Vagina (tissue), 2 donors: ENCODE measurements around the gene NRXN3. TPM values are rescaled to one million over a fixed set of nuclear protein-coding genes. Genes with fewer than 3 reads are reported as not detected.

Experiments
- DNase-seq, 2 donors: peaks; one replicate each; pipeline ENCODE4 v3.0.0-alpha.2; 2017; ENCODE audit errors: extremely low spot score in 2 of 2
- H3K27ac ChIP-seq: fragments of 200-600 bp; sonication (generic); one replicate; pipeline ENCODE4 v1.5.1; 2019
- H3K27me3 ChIP-seq: fragments of 200-600 bp; sonication (generic); one replicate; pipeline ENCODE4 v1.5.1; 2019
- H3K36me3 ChIP-seq, 2 donors: fragments of 200-600 bp; sonication (generic); one replicate each; pipeline ENCODE4 v1.5.1; 2017 to 2019
- H3K4me1 ChIP-seq: fragments of 200-600 bp; sonication (generic); one replicate; pipeline ENCODE4 v1.5.1; 2019
- H3K4me3 ChIP-seq, 2 donors: fragments of 200-600 bp; sonication (generic); 1 replicate in 1 of 2; 2 replicates in 1 of 2; pipeline ENCODE4 v1.5.1; 2016 to 2019
- H3K9me3 ChIP-seq: fragments of 200-600 bp; sonication (generic); one replicate; pipeline ENCODE4 v1.5.1; 2019
- POLR2A ChIP-seq, 2 donors: fragments of 450-650 bp; IDR thresholded peaks; one replicate each; pipeline ENCODE4 v1.6.1; 2017; ENCODE audit warnings: antibody characterized with exemption in 2 of 2, mild to moderate bottlenecking in 2 of 2, moderate library complexity in 2 of 2
- POLR2AphosphoS5 ChIP-seq, 2 donors: sonication (generic); formaldehyde crosslinking; IDR thresholded peaks; one replicate each; pipeline ENCODE4 v1.9.0; 2017; ENCODE audit warnings: antibody characterized with exemption in 2 of 2, mild to moderate bottlenecking in 2 of 2, low read depth in 1 of 2; ENCODE audit not compliant: insufficient read depth in 1 of 2
- intact Hi-C: fragments of 100-400 bp; cut with DNase I; formaldehyde crosslinking; loops from one replicate; pipeline ENCODE4 v1.15.1; 2023
- total RNA-seq: library from RNA; depleted of rRNA; stranded (reverse); fragments of >200 nt; gene quantifications from one replicate; pipeline ENCODE4 v1.2.3, GENCODE V29; 2016
- TF ChIP-seq, protein P1 (sequence below), 3 experiments: fragments of 450-650 bp in 2 of 3; fragments of 200-600 bp in 1 of 3; sonication (generic) in 1 of 3; IDR thresholded peaks; one replicate each; pipeline ENCODE4 v1.5.1; 2017 to 2019; ENCODE audit warnings: antibody characterized with exemption in 3 of 3, mild to moderate bottlenecking in 2 of 3, moderate library complexity in 2 of 3

NRXN3 gene
- total RNA-seq, 1 donor from 2014 or later: 4.7 TPM

- no peaks in the 10 kb centered on the region for H3K36me3 ChIP-seq
- no peak overlapping the region for H3K4me3 ChIP-seq
- no peaks in the 10 kb centered on the region for H3K9me3 ChIP-seq
- no peaks in the 10 kb centered on the region for H3K4me1 ChIP-seq
- no peak overlapping the region for H3K27ac ChIP-seq
- DNase-seq: no peak
- no peaks in the 10 kb centered on the region for H3K27me3 ChIP-seq
- intact Hi-C loops: no loop called here
- TF ChIP-seq, protein P1, sequence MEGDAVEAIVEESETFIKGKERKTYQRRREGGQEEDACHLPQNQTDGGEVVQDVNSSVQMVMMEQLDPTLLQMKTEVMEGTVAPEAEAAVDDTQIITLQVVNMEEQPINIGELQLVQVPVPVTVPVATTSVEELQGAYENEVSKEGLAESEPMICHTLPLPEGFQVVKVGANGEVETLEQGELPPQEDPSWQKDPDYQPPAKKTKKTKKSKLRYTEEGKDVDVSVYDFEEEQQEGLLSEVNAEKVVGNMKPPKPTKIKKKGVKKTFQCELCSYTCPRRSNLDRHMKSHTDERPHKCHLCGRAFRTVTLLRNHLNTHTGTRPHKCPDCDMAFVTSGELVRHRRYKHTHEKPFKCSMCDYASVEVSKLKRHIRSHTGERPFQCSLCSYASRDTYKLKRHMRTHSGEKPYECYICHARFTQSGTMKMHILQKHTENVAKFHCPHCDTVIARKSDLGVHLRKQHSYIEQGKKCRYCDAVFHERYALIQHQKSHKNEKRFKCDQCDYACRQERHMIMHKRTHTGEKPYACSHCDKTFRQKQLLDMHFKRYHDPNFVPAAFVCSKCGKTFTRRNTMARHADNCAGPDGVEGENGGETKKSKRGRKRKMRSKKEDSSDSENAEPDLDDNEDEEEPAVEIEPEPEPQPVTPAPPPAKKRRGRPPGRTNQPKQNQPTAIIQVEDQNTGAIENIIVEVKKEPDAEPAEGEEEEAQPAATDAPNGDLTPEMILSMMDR (IDR thresholded peaks at IDR 0.05): no peak
- TF ChIP-seq POLR2AphosphoS5 (IDR thresholded peaks at IDR 0.05; ENCODE audit: insufficient read depth in 1 of 2, low read depth in 1 of 2) (no peak), POLR2A (IDR thresholded peaks at IDR 0.05) (no peak)
Measured at GRCh38 chr14:78605897-78606500, 435.8 kb downstream of the NRXN3 start.

DNA sequence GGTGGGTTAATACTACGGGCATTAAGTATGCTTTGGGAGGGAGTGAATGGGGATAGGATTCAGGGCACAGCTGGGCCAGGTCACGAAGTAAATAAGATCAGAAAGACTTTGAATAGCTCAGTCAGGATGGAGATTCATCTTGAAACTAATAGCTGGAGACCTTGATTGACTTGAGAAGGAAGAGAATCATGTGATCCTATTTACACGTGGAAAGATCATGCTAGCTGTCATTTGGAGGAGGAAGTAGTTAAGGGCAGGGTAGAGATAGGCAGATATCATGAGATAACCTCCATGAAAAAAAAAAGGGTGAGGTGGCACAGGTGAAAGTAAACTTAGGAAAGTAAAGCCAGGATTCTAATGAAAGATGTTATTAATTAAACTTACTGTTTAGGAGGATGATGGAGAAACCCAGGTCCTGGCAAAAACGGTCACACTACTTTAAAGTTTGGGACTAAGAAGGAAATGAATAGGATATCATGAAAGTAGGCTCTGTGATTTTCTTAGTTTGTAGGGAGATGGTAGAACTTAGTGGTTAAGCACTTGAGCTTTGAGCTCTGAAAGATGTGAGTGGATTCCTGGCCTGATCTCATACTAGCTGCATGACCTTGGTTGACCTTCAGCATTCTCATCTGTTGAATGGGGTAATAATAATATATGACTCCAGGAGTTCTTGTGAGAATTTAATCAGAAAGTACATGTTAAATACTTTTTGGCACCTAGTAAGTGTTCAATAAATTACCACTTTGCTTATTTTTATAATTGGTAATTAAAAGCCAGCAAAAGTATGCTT lies 439.0 kb downstream of the NRXN3 start:
- DNase-seq: no peak
- no peaks in the 10 kb centered on the region for H3K36me3 ChIP-seq
- H3K9me3 ChIP-seq: no peaks in the 10 kb centered on the region
- no peak overlapping the region for H3K4me3 ChIP-seq
- no peak overlapping the region for H3K27ac ChIP-seq
- intact Hi-C loops: no loop called here
- no peaks in the 10 kb centered on the region for H3K4me1 ChIP-seq
- H3K27me3 ChIP-seq: no peaks in the 10 kb centered on the region
- TF ChIP-seq POLR2AphosphoS5 (IDR thresholded peaks at IDR 0.05; ENCODE audit: insufficient read depth in 1 of 2, low read depth in 1 of 2) (no peak), POLR2A (IDR thresholded peaks at IDR 0.05) (no peak)
- TF ChIP-seq, protein P1 (IDR thresholded peaks at IDR 0.05): no peak

DNA sequence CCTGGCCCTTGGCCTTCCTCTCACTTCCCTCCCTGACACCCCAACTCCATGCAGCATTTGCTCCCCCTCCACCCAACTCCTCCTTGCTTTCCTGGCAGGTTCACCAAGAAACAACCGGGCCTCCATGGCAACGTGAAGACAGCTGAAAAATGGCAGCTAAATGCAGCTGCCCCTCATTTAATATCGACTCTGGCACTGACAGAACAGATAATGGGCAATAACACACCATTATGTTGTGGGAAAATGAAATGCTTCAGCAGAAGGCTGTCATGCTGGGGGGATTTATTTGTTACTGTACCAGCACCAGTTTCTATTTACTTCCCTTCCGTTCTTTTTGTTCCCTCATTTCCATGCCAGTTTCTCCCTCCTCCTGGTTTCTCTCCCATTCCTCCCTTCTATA lies 440.8 kb downstream of the NRXN3 start:
- H3K27ac ChIP-seq: no peak overlapping the region
- H3K27me3 ChIP-seq: no peaks in the 10 kb centered on the region
- no peak for DNase-seq
- H3K36me3 ChIP-seq: no peaks in the 10 kb centered on the region
- TF ChIP-seq POLR2AphosphoS5 (IDR thresholded peaks at IDR 0.05; ENCODE audit: insufficient read depth in 1 of 2, low read depth in 1 of 2) (no peak), POLR2A (IDR thresholded peaks at IDR 0.05) (no peak)
- TF ChIP-seq, protein P1 (IDR thresholded peaks at IDR 0.05): no peak
- no peaks in the 10 kb centered on the region for H3K9me3 ChIP-seq
- no peaks in the 10 kb centered on the region for H3K4me1 ChIP-seq
- intact Hi-C loops: no loop called here
- H3K4me3 ChIP-seq: no peak overlapping the region

DNA sequence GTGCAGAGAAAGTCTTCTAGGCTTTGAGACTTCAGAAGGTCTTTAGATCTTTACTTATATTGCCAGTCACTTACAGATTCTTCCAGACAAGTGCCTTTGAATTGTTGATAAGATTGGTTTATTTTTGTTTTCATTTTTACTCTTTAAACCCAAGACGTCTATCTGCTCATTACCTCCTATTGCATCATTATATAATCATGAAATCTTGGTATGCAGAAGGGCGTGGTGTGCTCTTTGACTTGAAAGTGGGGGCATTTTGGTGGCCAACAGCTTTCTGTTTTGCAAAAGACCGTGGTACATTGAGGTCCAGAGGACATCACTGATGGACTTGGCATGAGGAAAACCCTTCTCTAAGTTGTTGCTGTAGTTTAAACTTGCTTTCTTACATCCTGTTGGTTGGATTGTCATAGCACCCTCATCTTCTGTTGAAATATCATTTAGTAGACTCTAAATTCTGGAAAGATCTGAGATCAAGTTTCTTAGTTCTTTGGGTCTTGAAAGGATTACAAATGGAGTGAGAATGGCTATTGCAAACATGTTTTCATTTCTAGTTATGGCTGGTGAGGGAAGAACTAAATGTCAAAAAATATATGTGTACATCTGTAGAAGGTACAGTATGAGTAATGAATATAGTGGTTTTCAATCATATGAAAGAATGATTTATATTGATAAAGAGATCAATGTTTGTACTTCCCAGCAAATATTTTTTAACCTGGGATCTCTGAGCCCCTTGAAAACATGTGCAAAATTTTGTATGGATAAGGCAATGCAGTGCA lies 441.8 kb downstream of the NRXN3 start:
- TF ChIP-seq, protein P1 (IDR thresholded peaks at IDR 0.05): no peak
- TF ChIP-seq POLR2A (IDR thresholded peaks at IDR 0.05) (no peak), POLR2AphosphoS5 (IDR thresholded peaks at IDR 0.05; ENCODE audit: insufficient read depth in 1 of 2, low read depth in 1 of 2) (no peak)

More for the DNA sequence above, 441.8 kb downstream of the NRXN3 start:
- Histone ChIP-seq H3K27ac (no peak overlapping the region), H3K9me3 (no peaks in the 10 kb centered on the region), H3K36me3 (no peaks in the 10 kb centered on the region), H3K4me1 (no peaks in the 10 kb centered on the region), H3K4me3 (no peak overlapping the region), H3K27me3 (no peaks in the 10 kb centered on the region)
- intact Hi-C loops: no loop called here
- DNase-seq: no peak
